Neural cell (in vitro differentiated cells): Measurements from ENCODE around the gene JAZF1.

ENCODE experiments used
- EP300 ChIP-seq: fragments of 450-650 bp; conservative IDR thresholded peaks from 2 replicates; pipeline ENCODE4 v1.6.1; 2014; ENCODE audit warnings: antibody characterized with exemption, mild to moderate bottlenecking, moderate library complexity; ENCODE audit not compliant: poor library complexity, severe bottlenecking
- EZH2 ChIP-seq: fragments of 200-600, 300-800 bp; shearing (Covaris generic), sonication (generic); IDR thresholded peaks from 2 replicates; pipeline ENCODE4 v1.6.1; 2014; ENCODE audit warnings: antibody characterized with exemption, low read length, borderline replicate concordance, mild to moderate bottlenecking; ENCODE audit not compliant: insufficient read depth, poor library complexity, severe bottlenecking
- TAF1 ChIP-seq: IDR thresholded peaks from 2 replicates; pipeline ENCODE4 v1.6.1; 2012; ENCODE audit warnings: low read depth
- TF ChIP-seq, protein P1 (sequence below): fragments of 450-650 bp; IDR thresholded peaks from 2 replicates; pipeline ENCODE4 v1.5.1; 2014; ENCODE audit warnings: antibody characterized with exemption, mild to moderate bottlenecking, moderate library complexity; ENCODE audit not compliant: poor library complexity, severe bottlenecking

- TF ChIP-seq TAF1 (no peak), EP300 (no peak), EZH2 (no peak)
- TF ChIP-seq, protein P1, sequence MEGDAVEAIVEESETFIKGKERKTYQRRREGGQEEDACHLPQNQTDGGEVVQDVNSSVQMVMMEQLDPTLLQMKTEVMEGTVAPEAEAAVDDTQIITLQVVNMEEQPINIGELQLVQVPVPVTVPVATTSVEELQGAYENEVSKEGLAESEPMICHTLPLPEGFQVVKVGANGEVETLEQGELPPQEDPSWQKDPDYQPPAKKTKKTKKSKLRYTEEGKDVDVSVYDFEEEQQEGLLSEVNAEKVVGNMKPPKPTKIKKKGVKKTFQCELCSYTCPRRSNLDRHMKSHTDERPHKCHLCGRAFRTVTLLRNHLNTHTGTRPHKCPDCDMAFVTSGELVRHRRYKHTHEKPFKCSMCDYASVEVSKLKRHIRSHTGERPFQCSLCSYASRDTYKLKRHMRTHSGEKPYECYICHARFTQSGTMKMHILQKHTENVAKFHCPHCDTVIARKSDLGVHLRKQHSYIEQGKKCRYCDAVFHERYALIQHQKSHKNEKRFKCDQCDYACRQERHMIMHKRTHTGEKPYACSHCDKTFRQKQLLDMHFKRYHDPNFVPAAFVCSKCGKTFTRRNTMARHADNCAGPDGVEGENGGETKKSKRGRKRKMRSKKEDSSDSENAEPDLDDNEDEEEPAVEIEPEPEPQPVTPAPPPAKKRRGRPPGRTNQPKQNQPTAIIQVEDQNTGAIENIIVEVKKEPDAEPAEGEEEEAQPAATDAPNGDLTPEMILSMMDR: peak; percentile 87
Measured at GRCh38 chr7:28096713-28097112, 83.9 kb downstream of the JAZF1 start.
